GM23248 (cell line): ENCODE results near the gene NDUFS1.

ENCODE experiments used
- EZH2 ChIP-seq: fragments of 200-600 bp; sonication (generic); IDR thresholded peaks from 2 replicates; pipeline ENCODE4 v1.6.1; 2018; ENCODE audit warnings: antibody characterized with exemption, mild to moderate bottlenecking; ENCODE audit not compliant: insufficient read depth, poor library complexity, severe bottlenecking
- EZH2phosphoT487 ChIP-seq: fragments of 200-600 bp; sonication (generic); IDR thresholded peaks from 2 replicates; pipeline ENCODE4 v1.6.1; 2018; ENCODE audit warnings: antibody characterized with exemption, moderate library complexity, mild to moderate bottlenecking, low read depth; ENCODE audit not compliant: insufficient read depth

DNA sequence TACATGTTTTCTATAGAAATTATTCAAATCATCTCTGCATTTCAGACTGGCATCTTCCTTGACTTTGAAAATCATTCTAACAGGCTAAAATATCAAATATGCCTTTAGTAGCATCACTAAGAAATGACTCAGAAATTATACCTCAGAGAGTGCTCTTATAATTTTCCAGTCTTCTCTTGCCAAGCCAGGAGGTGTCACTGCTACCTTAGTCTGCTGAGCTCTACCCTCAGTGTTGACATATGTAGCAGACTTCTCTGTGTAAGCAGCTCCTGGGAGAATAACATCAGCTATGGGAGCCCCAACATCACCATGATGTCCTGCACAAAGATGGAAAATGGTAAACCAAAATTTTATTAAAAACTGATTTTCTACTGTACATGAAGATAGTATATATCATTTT is 31.6 kb downstream of the NDUFS1 start:
- TF ChIP-seq EZH2 = no peak
- TF ChIP-seq EZH2phosphoT487 = no peak
